HG02884 (cell line): ENCODE results near the gene MAPKAPK5.
"Not testable (repeated sequence)": the region's sequence is repeated elsewhere in the genome, so short reads cannot be mapped to it uniquely, and the experiment has no call there.

Experiments
- ATAC-seq: cut with Tn5 transposase; IDR thresholded peaks from one replicate; pipeline ENCODE4 v1.9.1; 2021; ENCODE audit warnings: mild to moderate bottlenecking, moderate library complexity; ENCODE audit not compliant: unreplicated experiment

Gene MAPKAPK5

GRCh38 chr12:111873113-111873512, 31.1 kb downstream of the MAPKAPK5 start:
- no peak for ATAC-seq

GRCh38 chr12:111881716-111882115, 39.7 kb downstream of the MAPKAPK5 start:
- ATAC-seq, result no peak

GRCh38 chr12:111886662-111887545, 44.9 kb downstream of the MAPKAPK5 start:
- no peak for ATAC-seq

GRCh38 chr12:111887926-111888745, 46.1 kb downstream of the MAPKAPK5 start:
- no peak for ATAC-seq

- ATAC-seq, result no peak
These were observed 51.3 kb downstream of the MAPKAPK5 start for GRCh38 chr12:111893287-111893686.

GRCh38 chr12:111894556-111894955, 52.5 kb downstream of the MAPKAPK5 start:
- no peak for ATAC-seq

- no peak for ATAC-seq
These were observed 59.2 kb downstream of the MAPKAPK5 start for GRCh38 chr12:111901182-111901581.

- no peak for ATAC-seq
These were observed 62.5 kb downstream of the MAPKAPK5 start for GRCh38 chr12:111904446-111904975.

GRCh38 chr12:111905502-111905901, 63.5 kb downstream of the MAPKAPK5 start:
- no peak for ATAC-seq

GRCh38 chr12:111907740-111908139, 65.7 kb downstream of the MAPKAPK5 start:
- ATAC-seq, result no peak

GRCh38 chr12:111925171-111925570, 83.1 kb downstream of the MAPKAPK5 start:
- no peak for ATAC-seq

- ATAC-seq, result no peak
These were observed 84.6 kb downstream of the MAPKAPK5 start for GRCh38 chr12:111926631-111927030.

GRCh38 chr12:111927346-111927745, 85.3 kb downstream of the MAPKAPK5 start:
- ATAC-seq, result no peak

GRCh38 chr12:111932241-111932640, 90.2 kb downstream of the MAPKAPK5 start:
- no peak for ATAC-seq

- no peak for ATAC-seq
These were observed 94.8 kb downstream of the MAPKAPK5 start for GRCh38 chr12:111936869-111937268.

GRCh38 chr12:111937429-111937828, 95.4 kb downstream of the MAPKAPK5 start:
- ATAC-seq, result no peak

- ATAC-seq, result no peak
These were observed 100.5 kb downstream of the MAPKAPK5 start for GRCh38 chr12:111942557-111942956.

- no peak for ATAC-seq
These were observed 101.9 kb downstream of the MAPKAPK5 start for GRCh38 chr12:111943929-111944328.

GRCh38 chr12:111950961-111951676, 109.1 kb downstream of the MAPKAPK5 start:
- ATAC-seq, result not testable (repeated sequence)
